ENCODE measurements around the gene OR52E5. TPM values are rescaled to one million over a fixed set of nuclear protein-coding genes. Genes with fewer than 3 reads are reported as not detected.

The OR52E5 gene
- total RNA-seq, 4 donors from 2014 or later = not detected

DNA sequence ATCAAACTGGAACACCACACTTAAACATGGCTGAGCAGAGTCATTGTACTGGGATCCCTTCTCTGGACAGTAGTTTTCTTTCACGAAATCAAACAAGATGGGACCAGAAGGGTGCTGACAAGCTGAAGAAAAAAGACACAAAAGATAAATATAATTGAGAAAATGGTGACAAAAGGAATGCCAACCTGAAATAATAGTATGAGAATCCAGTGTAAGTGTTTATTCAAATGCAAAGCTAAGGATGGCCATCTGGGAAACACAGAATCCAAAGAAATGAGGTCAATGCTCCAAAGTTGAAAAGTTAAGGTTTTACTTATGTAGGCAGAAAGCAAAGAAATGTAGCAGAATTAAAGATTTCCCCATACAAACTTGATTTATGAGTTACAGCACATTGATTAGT lies 5.3 kb upstream of the OR52E5 start:
- Histone ChIP-seq H3K27ac (no peak overlapping the region), H3K4me3 (replicated peaks in 1 of 3) (no peak overlapping the region), H3K9me3 (no peaks in the 10 kb centered on the region), H3K4me1 (no peaks in the 10 kb centered on the region), H3K27me3 (no peaks in the 10 kb centered on the region), H3K36me3 (no peaks in the 10 kb centered on the region)
- no peak for DNase-seq
- intact Hi-C loops (cut with DNase I) = no loop called here
- TF ChIP-seq, protein P1, sequence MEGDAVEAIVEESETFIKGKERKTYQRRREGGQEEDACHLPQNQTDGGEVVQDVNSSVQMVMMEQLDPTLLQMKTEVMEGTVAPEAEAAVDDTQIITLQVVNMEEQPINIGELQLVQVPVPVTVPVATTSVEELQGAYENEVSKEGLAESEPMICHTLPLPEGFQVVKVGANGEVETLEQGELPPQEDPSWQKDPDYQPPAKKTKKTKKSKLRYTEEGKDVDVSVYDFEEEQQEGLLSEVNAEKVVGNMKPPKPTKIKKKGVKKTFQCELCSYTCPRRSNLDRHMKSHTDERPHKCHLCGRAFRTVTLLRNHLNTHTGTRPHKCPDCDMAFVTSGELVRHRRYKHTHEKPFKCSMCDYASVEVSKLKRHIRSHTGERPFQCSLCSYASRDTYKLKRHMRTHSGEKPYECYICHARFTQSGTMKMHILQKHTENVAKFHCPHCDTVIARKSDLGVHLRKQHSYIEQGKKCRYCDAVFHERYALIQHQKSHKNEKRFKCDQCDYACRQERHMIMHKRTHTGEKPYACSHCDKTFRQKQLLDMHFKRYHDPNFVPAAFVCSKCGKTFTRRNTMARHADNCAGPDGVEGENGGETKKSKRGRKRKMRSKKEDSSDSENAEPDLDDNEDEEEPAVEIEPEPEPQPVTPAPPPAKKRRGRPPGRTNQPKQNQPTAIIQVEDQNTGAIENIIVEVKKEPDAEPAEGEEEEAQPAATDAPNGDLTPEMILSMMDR (IDR thresholded peaks at IDR 0.05) = no peak
- no peak for TF ChIP-seq POLR2A (IDR thresholded peaks at IDR 0.05)
- WGBS, 2 donors = 80 to 81% methylated on average over 1 of the region's 1 CpG

DNA sequence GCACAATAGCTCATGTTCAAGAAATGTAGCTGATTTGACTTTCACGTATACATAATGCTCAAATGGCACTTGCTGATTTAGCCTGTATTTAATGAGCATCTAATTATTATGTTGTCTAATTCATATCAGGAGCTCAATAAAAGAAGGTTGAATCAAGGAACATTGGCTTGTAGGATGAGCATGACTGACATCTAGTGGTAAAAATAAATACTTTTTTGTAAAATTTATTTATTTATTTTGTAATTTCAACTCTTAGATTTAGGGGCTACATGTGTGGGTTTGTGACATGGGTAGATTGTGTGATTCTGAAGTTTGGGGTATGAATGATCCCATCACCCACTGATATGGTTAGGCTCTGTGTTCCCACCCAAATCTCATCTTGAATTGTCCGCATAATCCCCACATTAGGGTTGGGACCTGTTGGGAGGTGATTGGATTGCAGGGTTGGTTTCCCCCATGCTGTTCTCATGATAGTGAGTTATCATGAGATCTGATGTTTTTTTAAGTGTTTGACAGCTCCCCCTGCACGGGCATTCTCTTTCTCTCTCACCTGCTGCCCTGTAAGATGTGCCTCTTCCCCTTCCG lies 1.7 kb upstream of the OR52E5 start:
- 62 to 63% methylated on average over 4 of the region's 4 CpGs for WGBS, 2 donors
- intact Hi-C loops (cut with DNase I) = no loop called here
- no peak for DNase-seq

DNA sequence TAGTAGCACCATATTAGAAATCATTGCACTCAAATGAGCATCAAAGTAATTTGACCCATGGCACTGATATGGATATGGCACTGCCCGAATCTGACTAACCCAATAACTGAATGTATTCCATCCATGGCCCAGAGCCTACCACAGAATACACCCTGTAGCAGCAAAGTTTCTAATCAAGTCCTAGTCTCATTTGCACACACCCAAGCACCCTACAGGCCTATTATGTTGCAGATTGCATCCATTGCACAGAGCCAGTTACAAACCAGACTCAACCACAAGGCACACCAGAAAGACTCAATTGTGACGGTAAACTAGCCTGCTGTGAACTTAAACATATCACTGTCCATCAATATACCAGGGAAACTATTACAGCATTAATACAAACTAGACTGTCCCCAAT lies 6.5 kb downstream of the OR52E5 start:
- intact Hi-C loops (cut with DNase I) = no loop called here

More for the DNA sequence above, 1.7 kb upstream of the OR52E5 start:
- TF ChIP-seq, protein P1 (IDR thresholded peaks at IDR 0.05) = peak in 4 of 6 experiments; percentile 14 to 54 (median 26)
- TF ChIP-seq POLR2A (IDR thresholded peaks at IDR 0.05) = no peak
- no peaks in the 10 kb centered on the region for H3K36me3 ChIP-seq
- no peak overlapping the region for H3K4me3 ChIP-seq (replicated peaks in 1 of 3)
- H3K9me3 ChIP-seq = no peaks in the 10 kb centered on the region
- H3K4me1 ChIP-seq = no peaks in the 10 kb centered on the region
- H3K27ac ChIP-seq = no peak overlapping the region
- H3K27me3 ChIP-seq = no peaks in the 10 kb centered on the region

DNA sequence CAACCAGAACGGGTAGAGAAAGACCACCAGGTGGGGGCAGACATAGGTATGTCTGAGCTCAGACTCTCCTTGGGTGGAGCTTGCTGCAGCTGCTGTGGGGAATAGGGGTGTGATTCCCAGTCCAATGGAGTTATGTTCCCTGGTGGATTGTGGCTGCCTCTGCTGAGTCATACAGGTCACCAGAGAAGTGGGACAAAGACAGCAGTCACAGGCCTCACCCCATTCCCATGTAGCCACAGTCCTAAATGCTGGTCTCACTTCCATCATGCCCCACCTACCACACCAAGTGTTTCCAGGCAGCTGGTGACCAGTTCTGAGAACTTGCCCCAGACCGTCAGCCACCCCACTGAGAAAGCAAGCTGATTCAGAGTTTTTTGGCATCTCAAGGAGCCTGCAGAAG lies 17.5 kb downstream of the OR52E5 start:
- H3K27ac ChIP-seq = no peak overlapping the region
- no peaks in the 10 kb centered on the region for H3K9me3 ChIP-seq
- TF ChIP-seq POLR2A (IDR thresholded peaks at IDR 0.05) = no peak
- TF ChIP-seq, protein P1 (IDR thresholded peaks at IDR 0.05) = no peak
- no peaks in the 10 kb centered on the region for H3K27me3 ChIP-seq
- 40 to 60% methylated on average over 1 to 2 of the region's 2 CpGs for WGBS, 2 donors
- no peaks in the 10 kb centered on the region for H3K36me3 ChIP-seq
- no peak for DNase-seq
- no peak overlapping the region for H3K4me3 ChIP-seq (replicated peaks in 1 of 3)
- H3K4me1 ChIP-seq = no peaks in the 10 kb centered on the region
- intact Hi-C loops (cut with DNase I) = no loop called here

More for the DNA sequence above, 6.5 kb downstream of the OR52E5 start:
- Histone ChIP-seq H3K9me3 (no peaks in the 10 kb centered on the region), H3K27me3 (no peaks in the 10 kb centered on the region), H3K36me3 (no peaks in the 10 kb centered on the region), H3K4me1 (no peaks in the 10 kb centered on the region), H3K27ac (no peak overlapping the region), H3K4me3 (replicated peaks in 1 of 3) (no peak overlapping the region)
- 84 to 90% methylated on average over 2 of the region's 2 CpGs for WGBS, 2 donors
- TF ChIP-seq, protein P1 (IDR thresholded peaks at IDR 0.05) = no peak
- no peak for TF ChIP-seq POLR2A (IDR thresholded peaks at IDR 0.05)
- no peak for DNase-seq

DNA sequence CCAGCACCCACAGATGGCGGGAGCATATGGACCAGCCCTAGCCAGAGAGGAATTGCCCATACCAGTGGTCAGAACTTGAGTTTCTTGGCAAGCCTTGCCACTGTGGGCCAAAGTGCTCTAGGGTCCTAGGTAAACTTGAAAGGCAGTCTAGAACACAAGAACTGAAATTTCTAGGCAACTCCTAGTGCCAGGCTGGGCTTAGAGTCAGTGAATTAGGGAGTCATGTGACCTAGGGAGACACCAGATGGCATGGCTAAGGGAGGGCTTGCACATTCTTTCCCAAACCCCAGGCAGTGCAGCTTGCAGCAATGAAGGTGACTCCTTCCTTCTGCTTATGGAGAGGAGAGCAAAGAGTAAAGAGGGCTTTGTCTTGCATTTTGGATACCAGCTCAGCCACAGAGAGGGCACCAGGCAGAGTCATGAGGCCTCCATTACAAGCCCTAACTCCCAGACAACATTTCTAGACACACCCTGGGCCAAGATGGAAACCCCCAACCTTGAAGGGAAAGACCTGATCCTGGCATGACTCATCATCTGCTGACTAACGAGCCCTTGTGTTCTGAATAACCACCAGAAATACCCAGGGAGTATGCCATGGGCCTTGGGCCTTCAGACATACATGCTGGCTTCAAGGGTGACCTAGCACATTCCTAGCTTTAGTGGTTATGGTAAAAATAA lies 29.9 kb downstream of the OR52E5 start:
- Histone ChIP-seq H3K27me3 (no peaks in the 10 kb centered on the region), H3K27ac (no peak overlapping the region), H3K4me3 (replicated peaks in 1 of 3) (no peak overlapping the region), H3K9me3 (no peaks in the 10 kb centered on the region), H3K4me1 (no peaks in the 10 kb centered on the region), H3K36me3 (no peaks in the 10 kb centered on the region)
- WGBS, 2 donors = 83 to 86% methylated on average over 2 of the region's 2 CpGs
- DNase-seq = no peak
- TF ChIP-seq POLR2A (IDR thresholded peaks at IDR 0.05) = no peak
- TF ChIP-seq, protein P1 (IDR thresholded peaks at IDR 0.05) = no peak
- intact Hi-C loops (cut with DNase I) = no loop called here
